ENCODE results near the gene CRTAC1.

GRCh38 chr10:97907211-97907610 lies 123.2 kb downstream of the CRTAC1 start:
- no peak for TF ChIP-seq CTCF (IDR thresholded peaks at IDR 0.05)
- no peak for TF ChIP-seq POLR2A (IDR thresholded peaks at IDR 0.05)

Measured in lower leg skin (tissue), 3 donors.